SK-N-MC (cell line): ENCODE results near the gene COL13A1.

Experiments
- EZH2 ChIP-seq: fragments of 200-600 bp; sonication (generic); IDR thresholded peaks from one replicate; pipeline ENCODE4 v1.6.1; 2017; ENCODE audit warnings: antibody characterized with exemption
- FOXP2 ChIP-seq: optimal IDR thresholded peaks from 2 replicates; pipeline ENCODE3; 2011; ENCODE audit warnings: mild to moderate bottlenecking, moderate library complexity; ENCODE audit not compliant: insufficient read depth; ENCODE audit errors: extremely low read length, control extremely low read depth
- POLR2AphosphoS5 ChIP-seq: IDR thresholded peaks from 2 replicates; pipeline ENCODE4 v1.6.1; 2012; ENCODE audit warnings: mild to moderate bottlenecking, low read depth, low read length, borderline replicate concordance

GRCh38 chr10:69847458-69847857 lies 45.8 kb downstream of the COL13A1 start:
- TF ChIP-seq POLR2AphosphoS5 (no peak), FOXP2 (no peak), EZH2 (no peak)
